ENCODE data around the gene PRRG4.
"Not testable (repeated sequence)": the region's sequence is repeated elsewhere in the genome, so short reads cannot be mapped to it uniquely, and the experiment has no call there.

The PRRG4 gene

DNA sequence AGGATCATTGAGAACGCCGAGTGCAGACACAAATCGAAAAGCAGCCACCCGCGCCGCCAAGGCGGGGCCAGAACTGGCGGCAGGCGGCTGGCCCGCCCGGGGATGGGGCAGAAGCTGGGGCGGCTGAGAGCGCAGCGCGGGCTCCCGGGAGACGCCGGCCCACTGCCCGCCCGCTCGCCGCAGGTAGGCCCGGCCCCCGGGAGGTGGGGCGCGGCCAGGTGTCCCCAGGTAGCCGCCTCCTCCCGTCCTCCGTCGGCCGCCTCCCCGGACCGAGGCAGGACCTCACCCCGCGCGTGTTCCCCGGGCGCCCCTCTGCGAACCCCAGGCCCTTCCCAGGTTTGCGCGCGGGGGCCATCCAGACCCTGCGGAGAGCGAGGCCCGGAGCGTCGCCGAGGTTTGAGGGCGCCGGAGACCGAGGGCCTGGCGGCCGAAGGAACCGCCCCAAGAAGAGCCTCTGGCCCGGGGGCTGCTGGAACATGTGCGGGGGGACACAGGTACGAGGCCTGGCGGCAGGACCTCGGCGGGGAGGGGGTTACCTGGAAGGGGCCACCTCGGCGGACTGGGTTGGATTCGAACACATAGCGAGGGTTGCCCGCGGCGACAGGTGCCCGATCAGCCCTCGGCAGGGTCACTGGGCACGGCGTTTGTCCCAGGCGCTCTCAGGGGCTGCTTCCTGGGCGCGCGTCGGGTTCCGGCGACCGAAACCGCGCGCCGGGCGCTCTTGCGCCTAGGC, at the start of gene PRRG4:
Gene PRRG4 (plus strand): TSS at position 248 of the 733 bp plus-strand sequence. CDS start 603 bp downstream, outside the sequence.
- Histone ChIP-seq H3K4me1 (ENCODE audit: insufficient read depth, low read length) (peaks cover 8% of the 10 kb centered on the region), H3K9me3 (ENCODE audit: low read length) (no peaks in the 10 kb centered on the region), H3K4me3 (ENCODE audit: low read length) (peak within 1 kb of the TSS; percentile 32), H2AFZ (ENCODE audit: low read depth, low read length) (peak within 1 kb of the TSS; percentile 87), H3K36me3 (ENCODE audit: insufficient read depth, low read length) (no peaks in the 10 kb centered on the region), H3K27me3 (ENCODE audit: insufficient read depth, low read length) (peaks cover 56% of the 10 kb centered on the region)

- not testable (repeated sequence) for H3K27me3 ChIP-seq (ENCODE audit: insufficient read depth, low read length); H3K4me1 ChIP-seq (ENCODE audit: insufficient read depth, low read length); H2AFZ ChIP-seq (ENCODE audit: low read depth, low read length); H3K4me3 ChIP-seq (ENCODE audit: low read length); H3K36me3 ChIP-seq (ENCODE audit: insufficient read depth, low read length); H3K9me3 ChIP-seq (ENCODE audit: low read length)
These were observed 48.9 kb upstream of the PRRG4 start for GRCh38 chr11:32780839-32781238.

- Histone ChIP-seq H3K36me3 (ENCODE audit: insufficient read depth, low read length) (no peaks in the 10 kb centered on the region), H3K4me1 (ENCODE audit: insufficient read depth, low read length) (no peaks in the 10 kb centered on the region), H2AFZ (ENCODE audit: low read depth, low read length) (no peak overlapping the region), H3K4me3 (ENCODE audit: low read length) (no peak overlapping the region), H3K9me3 (ENCODE audit: low read length) (no peaks in the 10 kb centered on the region), H3K27me3 (ENCODE audit: insufficient read depth, low read length) (no peaks in the 10 kb centered on the region)
These were observed 48.0 kb upstream of the PRRG4 start for GRCh38 chr11:32781721-32782120.

DNA sequence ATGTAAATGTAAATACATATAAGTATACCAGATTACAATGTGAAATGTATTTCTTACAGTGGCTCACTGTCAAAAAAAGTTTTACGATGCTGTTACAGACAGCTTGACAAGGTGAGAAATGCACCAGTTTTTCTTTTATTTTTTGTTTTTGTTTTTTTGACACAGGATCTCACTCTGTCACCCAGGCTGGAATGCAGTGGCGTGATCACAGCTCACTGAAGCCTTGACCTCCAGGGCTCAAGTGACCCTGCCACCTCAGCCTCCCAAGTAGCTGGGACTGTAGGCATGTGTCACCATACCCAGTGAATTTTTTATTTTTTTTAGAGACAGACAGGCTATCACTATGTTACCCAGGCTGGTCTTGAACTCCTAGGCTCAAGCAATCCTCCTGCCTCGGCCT, 44.5 kb upstream of the PRRG4 start:
- Histone ChIP-seq H2AFZ (ENCODE audit: low read depth, low read length) (no peak overlapping the region), H3K4me1 (ENCODE audit: insufficient read depth, low read length) (no peaks in the 10 kb centered on the region), H3K9me3 (ENCODE audit: low read length) (no peaks in the 10 kb centered on the region), H3K27me3 (ENCODE audit: insufficient read depth, low read length) (no peaks in the 10 kb centered on the region), H3K4me3 (ENCODE audit: low read length) (no peak overlapping the region), H3K36me3 (ENCODE audit: insufficient read depth, low read length) (no peaks in the 10 kb centered on the region)

- Histone ChIP-seq H3K9me3 (ENCODE audit: low read length) (no peaks in the 10 kb centered on the region), H3K36me3 (ENCODE audit: insufficient read depth, low read length) (no peaks in the 10 kb centered on the region), H2AFZ (ENCODE audit: low read depth, low read length) (no peak overlapping the region), H3K4me3 (ENCODE audit: low read length) (no peak overlapping the region), H3K4me1 (ENCODE audit: insufficient read depth, low read length) (no peaks in the 10 kb centered on the region), H3K27me3 (ENCODE audit: insufficient read depth, low read length) (peaks cover 5% of the 10 kb centered on the region)
These were observed 42.9 kb upstream of the PRRG4 start for GRCh38 chr11:32786811-32787210.

DNA sequence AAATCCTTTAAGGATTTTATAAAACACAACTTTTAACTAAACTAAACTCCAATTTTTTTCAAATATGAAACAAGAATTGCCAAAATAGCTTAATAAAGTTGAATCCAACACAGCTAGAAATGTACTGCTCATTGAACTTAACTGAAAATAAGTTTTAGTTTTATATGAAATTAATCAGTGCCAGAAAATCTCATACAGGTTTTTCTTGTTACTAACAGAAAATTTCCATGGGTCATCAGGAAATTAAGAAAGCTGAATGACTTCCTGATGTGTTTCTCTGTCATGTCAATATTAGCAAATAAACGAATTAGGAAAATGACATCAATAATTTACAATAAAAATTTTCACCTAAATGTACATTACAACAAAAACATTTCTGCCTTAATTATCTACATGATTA, 38.8 kb upstream of the PRRG4 start:
- Histone ChIP-seq H2AFZ (ENCODE audit: low read depth, low read length) (no peak overlapping the region), H3K9me3 (ENCODE audit: low read length) (no peaks in the 10 kb centered on the region), H3K4me3 (ENCODE audit: low read length) (no peak overlapping the region), H3K36me3 (ENCODE audit: insufficient read depth, low read length) (no peaks in the 10 kb centered on the region), H3K27me3 (ENCODE audit: insufficient read depth, low read length) (peaks cover 7% of the 10 kb centered on the region), H3K4me1 (ENCODE audit: insufficient read depth, low read length) (peaks cover 2% of the 10 kb centered on the region)

DNA sequence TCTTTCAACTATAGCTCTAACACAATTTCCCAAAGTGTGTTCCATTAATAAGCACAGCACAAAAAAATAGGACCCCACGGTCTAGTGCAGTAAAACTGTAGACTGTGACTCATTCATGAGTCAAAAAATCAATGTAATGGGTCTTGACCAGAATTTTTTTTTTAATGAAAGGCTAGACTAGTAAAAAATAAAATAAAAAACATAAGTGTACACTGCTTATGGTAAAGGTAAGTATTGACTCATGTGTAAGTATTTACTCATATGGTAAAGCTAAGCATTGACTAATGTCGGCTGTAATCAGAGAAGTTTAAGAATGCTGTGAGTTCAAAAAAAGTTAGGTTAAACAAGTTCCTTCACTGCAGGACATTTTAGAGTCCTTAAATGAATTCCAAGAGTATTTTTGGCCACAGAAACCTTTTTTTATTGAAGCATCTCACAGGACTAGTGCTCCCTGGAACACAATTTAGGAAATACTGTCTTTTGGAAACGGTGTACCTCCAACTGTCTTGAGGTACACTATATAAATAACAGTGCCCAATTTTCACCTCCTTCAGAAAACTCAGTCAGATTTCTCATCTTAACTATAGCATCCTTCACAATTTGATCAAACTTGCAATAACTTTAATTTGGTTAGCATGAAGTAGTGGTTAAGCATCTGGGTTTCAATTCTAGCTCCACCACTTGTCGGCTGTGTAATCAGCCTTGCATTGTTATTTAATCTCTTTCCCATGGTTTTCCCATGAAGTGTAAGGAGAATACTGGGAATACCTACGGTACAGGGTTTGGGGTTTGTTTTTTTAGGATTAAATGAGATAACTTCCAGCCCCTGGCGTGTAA, 37.4 kb upstream of the PRRG4 start:
- H2AFZ ChIP-seq (ENCODE audit: low read depth, low read length): no peak overlapping the region
- H3K4me3 ChIP-seq (ENCODE audit: low read length): no peak overlapping the region

GRCh38 chr11:32792948-32793475, 36.7 kb upstream of the PRRG4 start:
- no peaks in the 10 kb centered on the region for H3K9me3 ChIP-seq (ENCODE audit: low read length)
- no peak overlapping the region for H3K4me3 ChIP-seq (ENCODE audit: low read length)
- no peak overlapping the region for H2AFZ ChIP-seq (ENCODE audit: low read depth, low read length)
- H3K4me1 ChIP-seq (ENCODE audit: insufficient read depth, low read length): peaks cover 2% of the 10 kb centered on the region
- H3K36me3 ChIP-seq (ENCODE audit: insufficient read depth, low read length): no peaks in the 10 kb centered on the region
- peaks cover 7% of the 10 kb centered on the region for H3K27me3 ChIP-seq (ENCODE audit: insufficient read depth, low read length)

More for the DNA sequence above, 37.4 kb upstream of the PRRG4 start:
- no peaks in the 10 kb centered on the region for H3K9me3 ChIP-seq (ENCODE audit: low read length)
- peaks cover 7% of the 10 kb centered on the region for H3K27me3 ChIP-seq (ENCODE audit: insufficient read depth, low read length)
- peaks cover 2% of the 10 kb centered on the region for H3K4me1 ChIP-seq (ENCODE audit: insufficient read depth, low read length)
- no peaks in the 10 kb centered on the region for H3K36me3 ChIP-seq (ENCODE audit: insufficient read depth, low read length)

GRCh38 chr11:32794439-32794838, 35.3 kb upstream of the PRRG4 start, which contains the start of gene CCDC73:
TSS of gene CCDC73 (minus strand) at chr11:32794662. CDS start at chr11:32760243, 34,419 bp downstream.
- peaks cover 2% of the 10 kb centered on the region for H3K4me1 ChIP-seq (ENCODE audit: insufficient read depth, low read length)
- no peaks in the 10 kb centered on the region for H3K9me3 ChIP-seq (ENCODE audit: low read length)
- no peak within 1 kb of the TSS for H2AFZ ChIP-seq (ENCODE audit: low read depth, low read length)
- no peaks in the 10 kb centered on the region for H3K36me3 ChIP-seq (ENCODE audit: insufficient read depth, low read length)
- H3K27me3 ChIP-seq (ENCODE audit: insufficient read depth, low read length): peaks cover 7% of the 10 kb centered on the region
- H3K4me3 ChIP-seq (ENCODE audit: low read length): no peak within 1 kb of the TSS

- Histone ChIP-seq H3K9me3 (ENCODE audit: low read length) (no peaks in the 10 kb centered on the region), H2AFZ (ENCODE audit: low read depth, low read length) (no peak overlapping the region), H3K4me1 (ENCODE audit: insufficient read depth, low read length) (peaks cover 2% of the 10 kb centered on the region), H3K36me3 (ENCODE audit: insufficient read depth, low read length) (no peaks in the 10 kb centered on the region), H3K27me3 (ENCODE audit: insufficient read depth, low read length) (peaks cover 5% of the 10 kb centered on the region), H3K4me3 (ENCODE audit: low read length) (no peak overlapping the region)
These were observed 33.3 kb upstream of the PRRG4 start for GRCh38 chr11:32796425-32796824.

- Histone ChIP-seq H3K36me3 (ENCODE audit: insufficient read depth, low read length) (no peaks in the 10 kb centered on the region), H3K9me3 (ENCODE audit: low read length) (no peaks in the 10 kb centered on the region), H2AFZ (ENCODE audit: low read depth, low read length) (peak overlapping the region; percentile 54), H3K4me3 (ENCODE audit: low read length) (no peak overlapping the region), H3K4me1 (ENCODE audit: insufficient read depth, low read length) (no peaks in the 10 kb centered on the region), H3K27me3 (ENCODE audit: insufficient read depth, low read length) (no peaks in the 10 kb centered on the region)
These were observed 20.4 kb upstream of the PRRG4 start for GRCh38 chr11:32809313-32809712.

DNA sequence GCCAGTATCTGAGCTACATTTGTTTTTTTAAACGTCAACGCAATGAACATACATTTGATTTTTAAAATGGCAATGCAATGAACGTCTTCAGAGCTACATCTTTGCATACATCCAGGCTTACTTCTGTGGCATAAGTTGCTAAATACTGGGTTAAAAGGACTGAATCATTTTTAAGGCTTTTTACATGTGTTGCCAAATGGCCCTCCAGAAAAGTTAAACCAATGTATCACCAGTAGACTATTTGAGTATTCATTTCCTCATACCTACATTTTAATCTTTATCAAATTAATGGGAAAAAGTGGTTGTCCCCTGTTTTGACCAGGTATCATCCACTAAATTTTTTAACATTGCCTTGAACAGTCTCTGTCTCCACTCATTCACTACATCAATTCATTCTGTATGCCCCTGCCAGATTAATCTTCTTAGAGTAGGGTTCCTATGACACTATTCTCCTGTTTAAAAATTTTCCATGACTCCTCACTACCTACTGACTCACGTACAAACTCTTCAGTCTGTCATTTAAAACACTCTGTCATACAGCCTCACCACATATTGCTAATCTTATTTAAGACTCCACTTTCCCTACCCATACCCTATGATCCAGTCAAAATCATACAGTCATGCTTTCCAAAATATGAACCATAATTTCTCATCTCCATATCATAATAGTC, 12.4 kb upstream of the PRRG4 start:
- no peak overlapping the region for H2AFZ ChIP-seq (ENCODE audit: low read depth, low read length)
- peaks cover 7% of the 10 kb centered on the region for H3K27me3 ChIP-seq (ENCODE audit: insufficient read depth, low read length)
- no peaks in the 10 kb centered on the region for H3K4me1 ChIP-seq (ENCODE audit: insufficient read depth, low read length)
- H3K4me3 ChIP-seq (ENCODE audit: low read length): no peak overlapping the region
- H3K36me3 ChIP-seq (ENCODE audit: insufficient read depth, low read length): no peaks in the 10 kb centered on the region
- H3K9me3 ChIP-seq (ENCODE audit: low read length): no peaks in the 10 kb centered on the region

DNA sequence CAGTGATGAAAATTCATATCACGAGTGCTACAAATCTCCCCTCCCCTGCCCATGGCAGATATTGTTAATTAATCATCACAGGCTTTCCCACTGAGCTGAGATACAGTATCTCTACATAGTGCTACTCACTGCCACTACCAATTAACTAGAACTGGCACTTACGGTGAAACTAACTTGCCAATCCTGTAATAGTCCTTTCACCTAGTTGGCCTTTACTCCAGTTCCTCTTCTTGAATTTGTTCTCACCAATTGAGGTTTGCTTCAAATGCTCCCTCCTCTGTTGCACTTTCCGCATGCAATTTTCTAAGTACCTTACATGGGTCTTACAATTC, 11.9 kb upstream of the PRRG4 start:
- Histone ChIP-seq H3K4me3 (ENCODE audit: low read length) (no peak overlapping the region), H2AFZ (ENCODE audit: low read depth, low read length) (no peak overlapping the region), H3K4me1 (ENCODE audit: insufficient read depth, low read length) (no peaks in the 10 kb centered on the region), H3K36me3 (ENCODE audit: insufficient read depth, low read length) (no peaks in the 10 kb centered on the region), H3K9me3 (ENCODE audit: low read length) (no peaks in the 10 kb centered on the region), H3K27me3 (ENCODE audit: insufficient read depth, low read length) (peaks cover 7% of the 10 kb centered on the region)
